A549 (cell line): ENCODE data around the gene ACOD1. TPM values are rescaled to one million over a fixed set of nuclear protein-coding genes. Genes with fewer than 3 reads are reported as not detected.

ENCODE experiments used
- ATAC-seq, 2 experiments: fragments of 200-7000 bp in 1 of 2; fragments of >200 bp in 1 of 2; cut with Nextera tagmentation in 1 of 2; cut with Tn5 transposase in 1 of 2; 3 replicates each; pipeline versions ENCODE4 v1.8.0 to v1.9.1; 2018 to 2020; ENCODE audit warnings: mild to moderate bottlenecking in 1 of 2, moderate library complexity in 1 of 2
- CTCF ChIA-PET: fragments of 300-600 bp; sonication (Branson Sonifier 250); formaldehyde crosslinking; extraction: SDS; loops from one replicate; lab custom pipeline; 2021; ENCODE audit warnings: antibody characterized with exemption, inconsistent platforms; lab: Yijun Ruan, JAX
- POLR2A ChIA-PET: fragments of 350-600 bp; formaldehyde crosslinking; extraction: SDS; loops from one replicate; lab custom pipeline; 2021; ENCODE audit warnings: antibody characterized with exemption, inconsistent platforms; lab: Yijun Ruan, JAX
- DNase-seq, 2 experiments: peaks; one replicate each; pipeline versions ENCODE4 v3.0.0 to v3.0.0-alpha.2; 2011 to 2016; ENCODE audit warnings: low read depth in 1 of 2, low spot score in 1 of 2
- FAIRE-seq: peaks from 2 replicates; lab custom pipeline; 2011; peaks lifted over from hg19 to GRCh38; lab: Jason Lieb, UNC
- H3K27ac ChIP-seq, 2 experiments: fragments of >200 bp; sonication (Bioruptor Twin); formaldehyde crosslinking; 3 replicates each; pipeline ENCODE4 v1.5.1; 2016 to 2017
- H3K4me1 ChIP-seq: fragments of >200 bp; sonication (Bioruptor Twin); formaldehyde crosslinking; 3 replicates; pipeline ENCODE4 v1.6.1; 2016
- H3K4me2 ChIP-seq: fragments of >200 bp; sonication (Bioruptor Twin); formaldehyde crosslinking; 3 replicates; pipeline ENCODE4 v1.6.1; 2016
- H3K4me3 ChIP-seq: fragments of >200 bp; sonication (Bioruptor Twin); formaldehyde crosslinking; 3 replicates; pipeline ENCODE4 v1.5.1; 2016
- H3K9me3 ChIP-seq: fragments of >200 bp; sonication (Bioruptor Twin); formaldehyde crosslinking; 3 replicates; pipeline ENCODE4 v1.6.1; 2016
- ATOH8 ChIP-seq: fragments of 250-450 bp; sonication (Bioruptor Pico); IDR thresholded peaks from 2 replicates; pipeline ENCODE4 v1.5.0; 2020; ENCODE audit warnings: low read depth, mild to moderate bottlenecking, moderate library complexity
- BCL3 ChIP-seq: fragments of >200 bp; sonication (Bioruptor Twin); formaldehyde crosslinking; IDR thresholded peaks from 3 replicates; pipeline ENCODE4 v1.6.1; 2016
- BHLHE40 ChIP-seq: IDR thresholded peaks from 2 replicates; pipeline ENCODE4 v1.6.1; 2012; ENCODE audit warnings: low read depth, low read length, inconsistent platforms
- CBX2 ChIP-seq: fragments of 200-600 bp; sonication (generic); IDR thresholded peaks from 2 replicates; pipeline ENCODE4 v1.6.1; 2016; ENCODE audit warnings: low read depth, mild to moderate bottlenecking, borderline replicate concordance
- CHD2 ChIP-seq: fragments of 150-350 bp; IDR thresholded peaks from 2 replicates; pipeline ENCODE4 v1.6.1; 2014; ENCODE audit warnings: low read length; ENCODE audit not compliant: partially characterized antibody
- EP300 ChIP-seq, 2 experiments: fragments of >200 bp; sonication (Bioruptor Twin); formaldehyde crosslinking; IDR thresholded peaks; 2 replicates in 1 of 2; 3 replicates in 1 of 2; pipeline ENCODE4 v1.6.1; 2016 to 2017
- FOXS1 ChIP-seq: fragments of 250-450 bp; sonication (Bioruptor Pico); IDR thresholded peaks from 2 replicates; pipeline ENCODE4 v1.5.0; 2020; ENCODE audit warnings: mild to moderate bottlenecking, moderate library complexity
- GATA3 ChIP-seq: IDR thresholded peaks from 2 replicates; pipeline ENCODE4 v1.6.1; 2012; ENCODE audit warnings: borderline replicate concordance
- HDAC2 ChIP-seq: fragments of 200-600 bp; sonication (generic); IDR thresholded peaks from 2 replicates; pipeline ENCODE4 v1.6.1; 2016
- HOXB13 ChIP-seq: fragments of 250-450 bp; sonication (Bioruptor Pico); IDR thresholded peaks from 2 replicates; pipeline ENCODE4 v1.5.0; 2020; ENCODE audit warnings: low read depth, mild to moderate bottlenecking, moderate library complexity
- HOXB5 ChIP-seq: fragments of 250-450 bp; sonication (Bioruptor Pico); IDR thresholded peaks from 2 replicates; pipeline ENCODE4 v1.5.0; 2020; ENCODE audit warnings: mild to moderate bottlenecking, moderate library complexity
- JUN ChIP-seq, 2 experiments: fragments of >200 bp; sonication (Bioruptor Twin); formaldehyde crosslinking; IDR thresholded peaks; 2 replicates in 1 of 2; 3 replicates in 1 of 2; pipeline ENCODE4 v1.6.1; 2016 to 2017
- JUNB ChIP-seq: fragments of >200 bp; sonication (Bioruptor Twin); formaldehyde crosslinking; IDR thresholded peaks from 2 replicates; pipeline ENCODE4 v1.6.1; 2016
- KDM5A ChIP-seq: fragments of 200-600 bp; sonication (generic); IDR thresholded peaks from 2 replicates; pipeline ENCODE4 v1.6.1; 2016; ENCODE audit warnings: antibody characterized with exemption, mild to moderate bottlenecking
- MAX ChIP-seq: IDR thresholded peaks from 2 replicates; pipeline ENCODE4 v1.6.1; 2012
- NPAS2 ChIP-seq: fragments of 250-450 bp; sonication (Bioruptor Pico); IDR thresholded peaks from 2 replicates; pipeline ENCODE4 v1.8.0; 2022; ENCODE audit warnings: mild to moderate bottlenecking, moderate library complexity, borderline replicate concordance
- PBX3 ChIP-seq: IDR thresholded peaks from 2 replicates; pipeline ENCODE4 v1.6.1; 2012
- PHF8 ChIP-seq: fragments of 200-600 bp; sonication (generic); IDR thresholded peaks from 2 replicates; pipeline ENCODE4 v1.6.1; 2016; ENCODE audit warnings: low read depth, mild to moderate bottlenecking, antibody characterized with exemption, moderate library complexity, borderline replicate concordance
- POLR2A ChIP-seq: IDR thresholded peaks from 2 replicates; pipeline ENCODE4 v1.6.1; 2012; ENCODE audit warnings: mild to moderate bottlenecking, low read length
- RARB ChIP-seq: fragments of 250-450 bp; sonication (Bioruptor Pico); IDR thresholded peaks from 2 replicates; pipeline ENCODE4 v1.8.0; 2021; ENCODE audit warnings: mild to moderate bottlenecking, moderate library complexity
- REST ChIP-seq: fragments of 200-600 bp; sonication (generic); IDR thresholded peaks from 2 replicates; pipeline ENCODE4 v1.6.1; 2016; ENCODE audit warnings: antibody characterized with exemption, mild to moderate bottlenecking, moderate library complexity
- SMC3 ChIP-seq: fragments of >200 bp; sonication (Bioruptor Twin); formaldehyde crosslinking; IDR thresholded peaks from 3 replicates; pipeline ENCODE4 v1.6.1; 2018; ENCODE audit warnings: inconsistent platforms
- TFCP2L1 ChIP-seq: fragments of 250-450 bp; sonication (Bioruptor Pico); IDR thresholded peaks from 2 replicates; pipeline ENCODE4 v1.5.0; 2021; ENCODE audit warnings: mild to moderate bottlenecking
- TP53 ChIP-seq: fragments of 250-450 bp; sonication (Bioruptor Pico); IDR thresholded peaks from 2 replicates; pipeline ENCODE4 v1.5.0; 2021; ENCODE audit warnings: mild to moderate bottlenecking, moderate library complexity
- USF2 ChIP-seq: fragments of 450-650 bp; IDR thresholded peaks from 2 replicates; pipeline ENCODE4 v1.6.1; 2014; ENCODE audit warnings: antibody characterized with exemption
- ZC3H11A ChIP-seq: fragments of 450-650 bp; IDR thresholded peaks from 2 replicates; pipeline ENCODE4 v1.6.1; 2014; ENCODE audit warnings: antibody characterized with exemption, mild to moderate bottlenecking
- ZFP36 ChIP-seq: fragments of 450-650 bp; IDR thresholded peaks from 2 replicates; pipeline ENCODE4 v1.6.1; 2014; ENCODE audit warnings: borderline replicate concordance; ENCODE audit not compliant: partially characterized antibody
- ZNF302 ChIP-seq: fragments of 250-450 bp; sonication (Bioruptor Pico); IDR thresholded peaks from 2 replicates; pipeline ENCODE4 v1.9.0; 2021; ENCODE audit warnings: inconsistent platforms, mild to moderate bottlenecking, moderate library complexity
- ZSCAN20 ChIP-seq: fragments of 250-450 bp; sonication (Bioruptor Pico); IDR thresholded peaks from 2 replicates; pipeline ENCODE4 v1.8.0; 2022; ENCODE audit warnings: mild to moderate bottlenecking, moderate library complexity
- WGBS: methylation state at CpG from one replicate; pipeline ENCODE4 v1.1.6; 2017; ENCODE audit errors: missing lambda C conversion rate; 5-methylcytosine and 5-hydroxymethylcytosine counted together
- polyA plus RNA-seq, 4 experiments: library from polyadenylated mRNA; depleted of rRNA in 3 of 4; stranded (reverse); fragments of >200 nt; fragmentation: RNase III in 1 of 4; extraction: RNeasy Plus Mini Kit Qiagen cat#74134 plus additional on column Dnase treatment in 1 of 4; gene quantifications; 2 replicates in 3 of 4; 3 replicates in 1 of 4; pipeline ENCODE4 v1.2.3, GENCODE V29; 2011 to 2017

The ACOD1 gene
- polyA plus RNA-seq, 2 of the 4 experiments (the other 2 are of a cell fraction), result not detected

GRCh38 chr13:76904507-76904906 is 43.8 kb upstream of the ACOD1 start:
- TF ChIP-seq JUNB (no peak), FOXS1 (no peak), EP300 (IDR thresholded peaks at IDR 0.05) (no peak), HOXB5 (CRISPR knock-in tag) (no peak), PHF8 (no peak), PBX3 (no peak)
- no peaks in the 10 kb centered on the region; the same call in 2 of the 3 replicates for H3K9me3 ChIP-seq
- no peaks in the 10 kb centered on the region for H3K4me1 ChIP-seq
- POLR2A ChIA-PET, result no interaction called here
- 65% methylated on average over 2 of the region's 2 CpGs for WGBS
- no peak overlapping the region for H3K4me2 ChIP-seq
- FAIRE-seq (no peak), DNase-seq (no peak), ATAC-seq (no peak)
- no peak overlapping the region for H3K4me3 ChIP-seq
- no peak overlapping the region for H3K27ac ChIP-seq
- CTCF ChIA-PET, result interaction anchor here (1.0 to 3.3 kb wide), 4 partner anchors 214 to 1209 kb away, joined by 4 to 14 read pairs (median 6); no protein-coding TSS in a partner anchor

- Histone ChIP-seq H3K4me2 (no peak overlapping the region), H3K4me3 (no peak overlapping the region), H3K27ac (no peak overlapping the region), H3K9me3 (no peaks in the 10 kb centered on the region), H3K4me1 (no peaks in the 10 kb centered on the region)
- no peak for ATAC-seq
- TF ChIP-seq ZSCAN20 (CRISPR knock-in tag) (no peak), SMC3 (no peak), JUN (IDR thresholded peaks at IDR 0.05) (no peak), ATOH8 (no peak), TFCP2L1 (CRISPR knock-in tag) (no peak), KDM5A (no peak)
- CTCF ChIA-PET, result no interaction called here
- no peak for FAIRE-seq
- DNase-seq, result no peak
- 7% methylated on average over 3 of the region's 3 CpGs for WGBS
- POLR2A ChIA-PET, result no interaction called here
These were observed 35.8 kb upstream of the ACOD1 start for GRCh38 chr13:76912476-76912875.

GRCh38 chr13:76913898-76914297 is 34.4 kb upstream of the ACOD1 start:
- CTCF ChIA-PET, result no interaction called here
- FAIRE-seq, result no peak

More at GRCh38 chr13:76913898-76914297, 34.4 kb upstream of the ACOD1 start:
- Histone ChIP-seq H3K4me2 (no peak overlapping the region), H3K27ac (no peak overlapping the region), H3K4me1 (no peaks in the 10 kb centered on the region), H3K9me3 (no peaks in the 10 kb centered on the region), H3K4me3 (no peak overlapping the region)
- WGBS, result 23% methylated on average over 4 of the region's 4 CpGs
- DNase-seq (no peak), ATAC-seq (no peak)
- TF ChIP-seq BHLHE40 (no peak), CBX2 (no peak), HDAC2 (no peak), KDM5A (no peak), TP53 (CRISPR knock-in tag) (no peak), EP300 (IDR thresholded peaks at IDR 0.05) (no peak), ZNF302 (CRISPR knock-in tag) (no peak), POLR2A (no peak), RARB (CRISPR knock-in tag) (no peak), NPAS2 (no peak), MAX (no peak), GATA3 (no peak), HOXB13 (CRISPR knock-in tag) (no peak), REST (no peak), ZFP36 (no peak), CHD2 (no peak), USF2 (no peak), ZC3H11A (no peak), BCL3 (no peak)
- POLR2A ChIA-PET, result no interaction called here
